ENCODE data around the gene LARP4B.

LARP4B gene

DNA sequence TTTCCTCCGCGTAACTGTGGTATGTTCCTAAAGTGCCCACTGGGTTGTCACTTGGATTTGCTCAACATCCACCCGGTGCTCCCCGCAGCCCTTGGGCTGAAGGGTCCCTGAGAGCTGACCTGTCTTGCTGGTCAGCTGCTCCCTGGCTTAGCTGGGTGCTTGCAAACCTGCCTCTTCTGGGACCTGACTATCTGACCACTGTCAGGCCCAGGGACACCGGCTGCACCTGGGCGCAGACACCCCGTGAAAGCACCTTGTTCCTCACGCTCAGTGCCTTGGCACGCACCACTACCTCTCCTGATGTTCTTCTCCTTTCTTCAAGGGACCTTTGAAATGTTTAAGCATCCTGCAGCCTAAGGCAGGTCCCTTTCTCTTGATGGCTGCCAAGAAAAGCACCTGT is 26.6 kb upstream of the LARP4B start:
- H3K27ac ChIP-seq (ENCODE audit: low read depth, low read length), result no peak overlapping the region
- H3K36me3 ChIP-seq (ENCODE audit: insufficient read depth, low read length), result no peaks in the 10 kb centered on the region
- H3K4me3 ChIP-seq (ENCODE audit: low read depth, low read length), result no peak overlapping the region
- peaks cover 29% of the 10 kb centered on the region for H3K27me3 ChIP-seq (ENCODE audit: insufficient read depth, low read length)
- no peak overlapping the region for H2AFZ ChIP-seq (ENCODE audit: low read length, unreplicated experiment)
- no peaks in the 10 kb centered on the region for H3K4me1 ChIP-seq (ENCODE audit: control insufficient read depth, insufficient read depth, low read length, unreplicated experiment)
- H3K79me2 ChIP-seq (ENCODE audit: control insufficient read depth, insufficient read depth, low read length, unreplicated experiment), result no peaks in the 10 kb centered on the region

DNA sequence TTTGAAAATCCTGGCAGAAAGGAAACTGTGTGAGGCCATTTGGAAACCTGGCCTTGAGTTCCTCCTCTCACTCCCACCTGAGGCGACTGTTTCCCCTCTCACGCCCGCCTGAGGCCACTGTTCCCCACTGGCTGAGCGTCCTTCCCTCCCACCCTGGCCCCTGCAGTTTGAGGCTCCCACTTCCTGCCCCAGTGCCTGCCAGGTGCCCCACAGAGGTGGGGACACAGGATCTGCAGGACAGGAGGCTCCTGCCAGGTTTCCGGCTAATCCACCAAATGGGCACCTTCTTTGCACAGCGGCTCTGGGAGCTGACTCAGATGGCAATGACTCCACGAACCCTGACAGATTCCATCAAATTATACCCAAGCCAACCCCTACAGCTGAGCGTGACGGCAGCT is 24.3 kb upstream of the LARP4B start:
- no peak overlapping the region for H3K4me3 ChIP-seq (ENCODE audit: low read depth, low read length)
- H3K27ac ChIP-seq (ENCODE audit: low read depth, low read length), result no peak overlapping the region
- H3K27me3 ChIP-seq (ENCODE audit: insufficient read depth, low read length), result peaks cover 33% of the 10 kb centered on the region
- no peaks in the 10 kb centered on the region for H3K79me2 ChIP-seq (ENCODE audit: control insufficient read depth, insufficient read depth, low read length, unreplicated experiment)
- H2AFZ ChIP-seq (ENCODE audit: low read length, unreplicated experiment), result no peak overlapping the region
- no peaks in the 10 kb centered on the region for H3K4me1 ChIP-seq (ENCODE audit: control insufficient read depth, insufficient read depth, low read length, unreplicated experiment)
- no peaks in the 10 kb centered on the region for H3K36me3 ChIP-seq (ENCODE audit: insufficient read depth, low read length)

GRCh38 chr10:955127-955819 is 23.8 kb upstream of the LARP4B start:
- Histone ChIP-seq H3K79me2 (ENCODE audit: control insufficient read depth, insufficient read depth, low read length, unreplicated experiment) (no peaks in the 10 kb centered on the region), H2AFZ (ENCODE audit: low read length, unreplicated experiment) (no peak overlapping the region), H3K4me1 (ENCODE audit: control insufficient read depth, insufficient read depth, low read length, unreplicated experiment) (no peaks in the 10 kb centered on the region), H3K27ac (ENCODE audit: low read depth, low read length) (no peak overlapping the region), H3K4me3 (ENCODE audit: low read depth, low read length) (no peak overlapping the region), H3K27me3 (ENCODE audit: insufficient read depth, low read length) (peaks cover 38% of the 10 kb centered on the region), H3K36me3 (ENCODE audit: insufficient read depth, low read length) (no peaks in the 10 kb centered on the region)

DNA sequence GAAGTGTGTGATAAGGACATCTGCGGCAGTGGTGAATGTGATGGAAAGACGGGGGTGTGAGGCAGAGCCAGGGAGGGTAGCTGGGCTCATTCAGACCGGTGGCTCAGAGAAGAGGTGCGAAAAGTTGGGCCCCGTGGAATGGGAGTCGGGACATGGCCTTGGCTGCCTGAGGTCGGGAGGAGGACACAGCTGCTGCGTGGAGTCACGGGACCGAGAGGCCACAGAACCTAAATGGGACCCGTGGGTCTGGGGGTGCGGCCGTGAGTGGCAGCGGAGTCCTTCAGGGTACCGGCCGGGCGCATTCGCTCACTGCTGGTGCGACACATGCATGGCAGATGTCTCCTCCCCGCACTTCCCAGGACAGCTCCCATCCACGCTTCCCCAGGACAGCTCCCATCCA is 22.9 kb upstream of the LARP4B start:
- Histone ChIP-seq H3K4me1 (ENCODE audit: control insufficient read depth, insufficient read depth, low read length, unreplicated experiment) (no peaks in the 10 kb centered on the region), H2AFZ (ENCODE audit: low read length, unreplicated experiment) (no peak overlapping the region), H3K79me2 (ENCODE audit: control insufficient read depth, insufficient read depth, low read length, unreplicated experiment) (no peaks in the 10 kb centered on the region), H3K4me3 (ENCODE audit: low read depth, low read length) (no peak overlapping the region), H3K36me3 (ENCODE audit: insufficient read depth, low read length) (no peaks in the 10 kb centered on the region), H3K27me3 (ENCODE audit: insufficient read depth, low read length) (peaks cover 39% of the 10 kb centered on the region), H3K27ac (ENCODE audit: low read depth, low read length) (no peak overlapping the region)

- no peak overlapping the region for H3K27ac ChIP-seq (ENCODE audit: low read depth, low read length)
- H3K79me2 ChIP-seq (ENCODE audit: control insufficient read depth, insufficient read depth, low read length, unreplicated experiment), result no peaks in the 10 kb centered on the region
- no peak overlapping the region for H3K4me3 ChIP-seq (ENCODE audit: low read depth, low read length)
- no peaks in the 10 kb centered on the region for H3K36me3 ChIP-seq (ENCODE audit: insufficient read depth, low read length)
- H2AFZ ChIP-seq (ENCODE audit: low read length, unreplicated experiment), result no peak overlapping the region
- H3K4me1 ChIP-seq (ENCODE audit: control insufficient read depth, insufficient read depth, low read length, unreplicated experiment), result no peaks in the 10 kb centered on the region
- peaks cover 38% of the 10 kb centered on the region for H3K27me3 ChIP-seq (ENCODE audit: insufficient read depth, low read length)
These were observed 22.3 kb upstream of the LARP4B start for GRCh38 chr10:953836-954235.

GRCh38 chr10:949446-949845 is 17.9 kb upstream of the LARP4B start:
- Histone ChIP-seq H3K79me2 (ENCODE audit: control insufficient read depth, insufficient read depth, low read length, unreplicated experiment) (no peaks in the 10 kb centered on the region), H3K36me3 (ENCODE audit: insufficient read depth, low read length) (no peaks in the 10 kb centered on the region), H3K4me3 (ENCODE audit: low read depth, low read length) (no peak overlapping the region), H3K4me1 (ENCODE audit: control insufficient read depth, insufficient read depth, low read length, unreplicated experiment) (peaks cover 3% of the 10 kb centered on the region), H3K27me3 (ENCODE audit: insufficient read depth, low read length) (peaks cover 20% of the 10 kb centered on the region), H3K27ac (ENCODE audit: low read depth, low read length) (no peak overlapping the region), H2AFZ (ENCODE audit: low read length, unreplicated experiment) (no peak overlapping the region)

- H3K27me3 ChIP-seq (ENCODE audit: insufficient read depth, low read length), result peaks cover 10% of the 10 kb centered on the region; the same call in 1 of the 2 replicates
- no peak overlapping the region for H3K27ac ChIP-seq (ENCODE audit: low read depth, low read length)
- no peak overlapping the region for H3K4me3 ChIP-seq (ENCODE audit: low read depth, low read length)
- H2AFZ ChIP-seq (ENCODE audit: low read length, unreplicated experiment), result no peak overlapping the region
- H3K36me3 ChIP-seq (ENCODE audit: insufficient read depth, low read length), result no peaks in the 10 kb centered on the region
- H3K4me1 ChIP-seq (ENCODE audit: control insufficient read depth, insufficient read depth, low read length, unreplicated experiment), result peaks cover 7% of the 10 kb centered on the region
- H3K79me2 ChIP-seq (ENCODE audit: control insufficient read depth, insufficient read depth, low read length, unreplicated experiment), result no peaks in the 10 kb centered on the region
These were observed 16.8 kb upstream of the LARP4B start for GRCh38 chr10:948347-948746.

GRCh38 chr10:947881-948280 is 16.4 kb upstream of the LARP4B start:
- Histone ChIP-seq H3K27ac (ENCODE audit: low read depth, low read length) (no peak overlapping the region), H3K36me3 (ENCODE audit: insufficient read depth, low read length) (no peaks in the 10 kb centered on the region), H3K79me2 (ENCODE audit: control insufficient read depth, insufficient read depth, low read length, unreplicated experiment) (no peaks in the 10 kb centered on the region), H3K4me3 (ENCODE audit: low read depth, low read length) (no peak overlapping the region), H3K4me1 (ENCODE audit: control insufficient read depth, insufficient read depth, low read length, unreplicated experiment) (peaks cover 7% of the 10 kb centered on the region), H3K27me3 (ENCODE audit: insufficient read depth, low read length) (peaks cover 10% of the 10 kb centered on the region; the same call in 1 of the 2 replicates), H2AFZ (ENCODE audit: low read length, unreplicated experiment) (no peak overlapping the region)

DNA sequence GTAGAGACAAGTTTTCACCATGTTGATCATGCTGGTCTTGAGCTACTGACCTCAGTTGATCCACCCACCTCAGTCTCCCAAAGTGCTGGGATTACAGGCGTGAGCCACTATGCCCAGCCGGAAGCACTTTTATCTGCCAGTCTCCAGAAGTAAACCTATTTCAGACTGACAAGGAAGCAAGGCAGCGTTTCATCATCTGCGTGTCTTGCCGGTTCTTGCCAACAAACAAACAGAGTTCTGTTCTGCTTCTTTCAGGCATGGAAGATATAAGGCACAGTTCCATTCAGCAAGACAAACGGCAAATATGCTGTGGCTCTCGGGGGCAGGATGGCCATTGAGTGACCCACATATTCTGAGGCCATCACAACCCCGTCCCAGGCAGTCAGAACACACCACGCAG is 15.5 kb upstream of the LARP4B start:
- H3K27me3 ChIP-seq (ENCODE audit: insufficient read depth, low read length), result peaks cover 10% of the 10 kb centered on the region; the same call in 1 of the 2 replicates
- no peak overlapping the region for H3K27ac ChIP-seq (ENCODE audit: low read depth, low read length)
- H3K79me2 ChIP-seq (ENCODE audit: control insufficient read depth, insufficient read depth, low read length, unreplicated experiment), result no peaks in the 10 kb centered on the region
- no peak overlapping the region for H3K4me3 ChIP-seq (ENCODE audit: low read depth, low read length)
- H3K36me3 ChIP-seq (ENCODE audit: insufficient read depth, low read length), result no peaks in the 10 kb centered on the region
- H2AFZ ChIP-seq (ENCODE audit: low read length, unreplicated experiment), result no peak overlapping the region
- peaks cover 7% of the 10 kb centered on the region for H3K4me1 ChIP-seq (ENCODE audit: control insufficient read depth, insufficient read depth, low read length, unreplicated experiment)

GRCh38 chr10:945778-946177 is 14.3 kb upstream of the LARP4B start:
- Histone ChIP-seq H2AFZ (ENCODE audit: low read length, unreplicated experiment) (no peak overlapping the region), H3K36me3 (ENCODE audit: insufficient read depth, low read length) (no peaks in the 10 kb centered on the region), H3K27ac (ENCODE audit: low read depth, low read length) (no peak overlapping the region)

GRCh38 chr10:944034-944831 is 12.7 kb upstream of the LARP4B start:
- H3K4me3 ChIP-seq (ENCODE audit: low read depth, low read length), result peak overlapping the region; percentile 61
- H3K79me2 ChIP-seq (ENCODE audit: control insufficient read depth, insufficient read depth, low read length, unreplicated experiment), result no peaks in the 10 kb centered on the region
- no peaks in the 10 kb centered on the region for H3K27me3 ChIP-seq (ENCODE audit: insufficient read depth, low read length)
- H3K36me3 ChIP-seq (ENCODE audit: insufficient read depth, low read length), result no peaks in the 10 kb centered on the region
- peaks cover 7% of the 10 kb centered on the region for H3K4me1 ChIP-seq (ENCODE audit: control insufficient read depth, insufficient read depth, low read length, unreplicated experiment)
- peak overlapping the region; percentile 99 for H2AFZ ChIP-seq (ENCODE audit: low read length, unreplicated experiment)
- H3K27ac ChIP-seq (ENCODE audit: low read depth, low read length), result peak overlapping the region; percentile 79

More at GRCh38 chr10:945778-946177, 14.3 kb upstream of the LARP4B start:
- Histone ChIP-seq H3K79me2 (ENCODE audit: control insufficient read depth, insufficient read depth, low read length, unreplicated experiment) (no peaks in the 10 kb centered on the region), H3K4me3 (ENCODE audit: low read depth, low read length) (no peak overlapping the region), H3K4me1 (ENCODE audit: control insufficient read depth, insufficient read depth, low read length, unreplicated experiment) (peaks cover 7% of the 10 kb centered on the region), H3K27me3 (ENCODE audit: insufficient read depth, low read length) (peaks cover 6% of the 10 kb centered on the region; the same call in 1 of the 2 replicates)
